IPS-NIHi7 (cell line): ENCODE results near the gene CDX1.

Experiments
- DNase-seq: peaks from one replicate; pipeline ENCODE4 v3.0.0; 2012; ENCODE audit warnings: mixed read lengths; ENCODE audit errors: extremely low spot score

Gene CDX1

GRCh38 chr5:150183436-150183835 lies 16.9 kb downstream of the CDX1 start:
- DNase-seq, result no peak

- DNase-seq, result no peak
Measured at GRCh38 chr5:150184006-150184405, 17.4 kb downstream of the CDX1 start.

- peak; percentile 31 for DNase-seq
Measured at GRCh38 chr5:150184990-150185912, 18.7 kb downstream of the CDX1 start.

DNA sequence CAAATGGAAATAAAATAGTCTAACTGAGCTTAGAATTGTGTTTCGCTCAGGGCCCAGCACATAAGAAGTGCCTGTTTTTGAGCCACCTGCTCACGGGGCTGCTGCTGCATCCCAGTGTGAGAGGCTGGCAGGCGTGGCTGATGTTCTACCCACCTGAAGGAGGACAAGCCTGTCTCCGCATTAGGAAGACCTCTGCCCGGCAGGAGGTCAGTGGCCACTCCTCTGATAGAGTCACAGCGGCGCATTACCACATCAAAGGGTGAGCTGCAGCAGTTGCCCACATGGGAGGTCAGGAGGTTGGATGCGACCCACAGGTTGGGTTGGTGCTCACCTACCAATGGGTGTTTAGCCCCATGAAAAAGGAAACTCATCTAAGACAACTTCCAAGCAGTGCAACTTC lies 19.6 kb downstream of the CDX1 start:
- peak; percentile 52 for DNase-seq

GRCh38 chr5:150186897-150187296 lies 20.3 kb downstream of the CDX1 start:
- DNase-seq, result no peak

GRCh38 chr5:150188146-150188842 lies 21.7 kb downstream of the CDX1 start:
- no peak for DNase-seq

GRCh38 chr5:150189326-150189725 lies 22.7 kb downstream of the CDX1 start:
- no peak for DNase-seq

DNA sequence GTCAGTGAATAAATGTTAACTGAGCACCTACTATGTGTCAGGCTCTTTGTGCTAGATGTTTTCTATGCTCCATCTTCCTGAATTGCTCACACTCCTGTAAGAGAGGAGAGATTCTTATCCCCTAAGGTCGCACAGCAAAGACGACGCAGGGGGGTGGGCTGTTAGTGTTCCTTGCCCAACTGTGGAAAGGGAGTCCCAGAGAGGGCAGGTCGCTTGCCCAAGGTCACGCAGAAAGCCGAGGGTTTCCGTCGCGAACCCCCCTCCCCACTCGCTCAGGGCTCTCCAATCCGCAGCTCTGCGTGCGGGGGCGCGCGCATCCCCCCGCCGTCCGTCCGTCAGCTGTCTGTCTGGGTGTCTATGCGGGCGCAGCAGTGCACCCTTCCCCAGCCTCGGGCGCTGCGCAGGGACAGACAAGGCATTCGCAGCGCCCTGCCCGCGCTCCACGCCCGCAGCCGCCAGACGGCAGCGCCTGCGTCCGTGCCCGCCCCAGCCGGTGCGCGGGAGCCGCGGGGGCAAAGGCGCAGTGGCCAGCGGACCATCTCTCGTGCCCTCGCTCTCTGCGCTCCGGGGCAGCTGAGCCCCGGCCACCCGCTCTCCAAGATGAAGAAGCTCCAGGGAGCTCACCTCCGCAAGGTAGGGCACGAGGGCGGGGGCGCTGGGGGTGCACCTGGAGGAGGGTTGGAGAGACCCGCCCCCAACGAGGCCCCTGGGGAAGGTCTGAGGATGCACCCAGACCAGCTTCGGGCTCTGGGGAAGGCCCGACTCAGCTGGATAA lies 23.3 kb downstream of the CDX1 start, which contains the start of gene SLC6A7:
Gene SLC6A7 (plus strand): TSS at position 335 of the 775 bp plus-strand sequence. CDS start 266 bp downstream, at position 601.
- DNase-seq, result peak; percentile 32

DNA sequence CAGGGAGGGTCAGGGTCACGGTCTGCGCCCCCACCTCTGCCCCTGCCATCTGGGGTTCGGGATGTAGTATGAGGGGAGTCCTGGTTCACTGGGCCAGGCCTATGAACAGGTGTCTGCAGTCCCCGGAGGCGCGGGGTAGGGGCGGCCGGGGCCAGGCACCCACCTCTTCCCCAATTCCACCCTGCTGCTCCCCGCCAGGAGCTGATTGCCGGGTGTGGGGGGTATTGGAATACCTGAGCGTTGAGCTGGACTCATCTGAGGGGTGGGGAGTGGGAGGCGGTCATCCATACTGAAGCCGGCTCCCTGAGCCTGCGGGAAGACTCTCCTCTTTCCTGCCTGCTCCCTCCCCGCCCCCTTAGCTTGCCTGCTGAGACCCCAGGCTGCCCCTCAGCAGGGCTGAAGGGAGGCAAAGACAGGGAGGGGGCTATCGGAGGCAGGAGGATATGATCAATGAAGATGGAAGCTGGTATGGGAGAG lies 24.0 kb downstream of the CDX1 start:
- DNase-seq, result peak; percentile 67

DNA sequence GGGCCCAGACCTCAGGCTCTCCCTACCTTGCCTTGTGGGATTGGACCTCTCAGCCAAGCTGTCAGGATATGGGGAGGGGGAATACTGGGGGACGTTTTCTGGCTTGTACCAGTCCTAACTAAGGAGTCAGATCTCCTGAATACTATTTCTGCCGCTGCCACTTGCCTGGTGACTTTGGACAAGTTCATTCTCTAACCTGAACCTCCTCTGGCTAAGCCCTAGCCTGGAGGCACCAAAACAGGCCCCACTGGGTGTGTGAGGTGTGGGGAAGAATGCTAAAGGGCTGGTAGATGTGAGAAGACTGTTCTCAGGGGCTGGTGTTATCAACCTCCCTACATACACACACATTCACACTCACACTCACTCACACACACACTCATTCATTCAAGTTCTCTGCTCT lies 24.4 kb downstream of the CDX1 start:
- DNase-seq, result no peak

GRCh38 chr5:150192462-150192861 lies 25.9 kb downstream of the CDX1 start:
- DNase-seq, result no peak

DNA sequence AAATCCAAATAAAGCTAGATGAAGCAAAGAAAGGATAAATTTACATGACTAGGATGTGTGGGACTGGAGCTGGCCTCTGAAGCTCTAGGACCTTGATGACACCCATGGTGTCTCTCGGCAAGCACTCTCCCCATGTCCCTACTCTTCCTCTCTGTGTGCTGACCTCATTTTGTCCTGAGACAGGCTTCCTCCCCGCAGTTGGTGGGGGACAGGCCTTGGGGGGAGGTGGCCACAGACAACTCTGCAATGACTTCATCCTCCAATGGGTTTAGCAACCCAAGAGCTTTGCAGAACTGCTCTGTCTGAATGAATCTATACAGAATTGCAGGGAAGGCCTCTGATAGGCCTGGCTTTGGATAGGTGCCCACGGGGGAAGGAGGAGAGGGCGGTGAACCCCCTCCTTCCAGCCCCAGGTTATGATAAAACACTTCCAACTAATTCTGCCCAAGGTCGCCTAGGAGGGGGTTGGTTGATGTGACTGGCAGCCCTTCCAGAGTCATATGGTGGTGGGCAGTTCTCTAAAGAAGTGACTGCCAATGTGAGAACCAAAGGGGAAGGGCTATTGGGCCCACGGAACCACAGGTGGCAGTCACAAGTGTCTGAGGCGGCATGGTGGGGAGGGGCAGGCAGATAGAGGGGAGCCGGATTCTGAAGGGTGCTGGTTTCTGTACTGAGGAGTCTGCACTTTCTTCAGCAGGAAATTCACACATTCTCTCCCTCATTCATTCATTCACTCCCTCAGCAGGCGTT lies 29.3 kb downstream of the CDX1 start:
- DNase-seq, result no peak

DNA sequence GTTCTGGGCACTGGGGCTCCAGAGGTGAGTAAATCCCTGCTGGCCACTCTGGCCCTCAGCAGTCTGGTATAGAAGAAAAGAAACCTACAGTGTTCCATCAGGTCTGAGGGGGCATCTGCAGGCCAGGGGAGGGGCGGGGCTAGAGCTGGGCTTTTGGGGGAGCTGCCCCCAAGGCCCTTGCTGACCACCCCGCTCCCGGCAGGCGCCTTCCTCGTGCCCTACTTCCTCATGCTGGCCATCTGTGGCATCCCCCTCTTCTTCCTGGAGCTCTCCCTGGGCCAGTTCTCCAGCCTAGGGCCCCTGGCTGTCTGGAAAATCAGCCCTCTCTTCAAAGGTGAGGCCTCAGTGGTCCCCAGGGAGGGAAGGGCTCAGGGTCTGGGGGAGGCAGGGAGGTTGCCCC lies 29.9 kb downstream of the CDX1 start:
- DNase-seq, result no peak

DNA sequence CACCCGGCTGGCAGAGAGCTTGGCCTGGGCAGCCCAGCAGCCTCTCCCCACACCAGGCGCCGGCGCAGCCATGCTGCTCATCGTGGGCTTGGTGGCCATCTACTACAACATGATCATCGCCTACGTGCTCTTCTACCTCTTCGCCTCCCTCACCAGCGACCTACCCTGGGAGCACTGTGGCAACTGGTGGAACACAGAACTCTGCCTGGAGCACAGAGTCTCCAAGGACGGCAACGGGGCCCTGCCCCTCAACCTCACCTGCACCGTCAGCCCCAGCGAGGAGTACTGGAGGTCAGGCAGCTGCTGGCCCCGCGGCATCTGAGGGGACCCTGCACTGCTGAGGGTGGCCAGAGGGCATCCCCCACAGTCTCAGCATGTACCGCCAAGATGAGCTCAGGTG lies 30.4 kb downstream of the CDX1 start:
- no peak for DNase-seq

GRCh38 chr5:150197476-150197875 lies 30.9 kb downstream of the CDX1 start:
- no peak for DNase-seq

DNA sequence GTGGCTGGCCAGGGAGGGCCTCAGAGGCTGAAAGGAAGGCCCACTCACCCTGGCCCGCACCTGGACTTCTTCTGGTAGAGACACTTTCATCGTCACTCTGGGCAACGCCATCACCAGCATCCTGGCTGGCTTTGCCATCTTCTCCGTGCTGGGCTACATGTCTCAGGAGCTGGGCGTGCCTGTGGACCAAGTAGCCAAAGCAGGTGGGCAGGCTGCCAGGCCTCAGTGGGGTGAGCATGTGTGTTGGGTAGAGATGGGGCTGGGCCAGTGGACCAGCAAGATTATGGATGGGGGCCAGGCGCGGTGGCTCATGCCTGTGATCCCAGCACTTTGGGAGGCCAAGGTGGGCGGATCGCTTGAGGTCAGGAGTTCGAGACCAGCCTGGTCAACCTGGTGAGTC lies 35.9 kb downstream of the CDX1 start:
- no peak for DNase-seq

- DNase-seq, result no peak
Measured at GRCh38 chr5:150203832-150204589, 37.4 kb downstream of the CDX1 start.

DNA sequence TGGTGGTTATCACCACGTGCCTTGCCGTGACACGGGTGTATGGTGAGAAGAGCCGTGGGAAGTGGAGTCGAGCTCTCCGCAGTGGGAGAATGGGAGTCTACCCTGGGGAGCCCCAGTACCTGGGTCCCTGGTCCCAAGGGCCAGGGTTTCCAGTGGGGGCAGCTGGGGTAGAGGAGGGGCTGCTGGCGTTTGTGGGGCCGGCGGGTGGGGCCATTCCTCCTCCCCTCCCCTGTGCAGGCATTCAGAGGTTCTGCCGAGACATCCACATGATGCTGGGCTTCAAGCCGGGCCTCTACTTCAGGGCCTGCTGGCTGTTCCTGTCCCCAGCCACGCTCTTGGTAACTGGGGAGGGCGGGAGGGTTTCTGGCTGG lies 38.0 kb downstream of the CDX1 start:
- DNase-seq, result no peak

DNA sequence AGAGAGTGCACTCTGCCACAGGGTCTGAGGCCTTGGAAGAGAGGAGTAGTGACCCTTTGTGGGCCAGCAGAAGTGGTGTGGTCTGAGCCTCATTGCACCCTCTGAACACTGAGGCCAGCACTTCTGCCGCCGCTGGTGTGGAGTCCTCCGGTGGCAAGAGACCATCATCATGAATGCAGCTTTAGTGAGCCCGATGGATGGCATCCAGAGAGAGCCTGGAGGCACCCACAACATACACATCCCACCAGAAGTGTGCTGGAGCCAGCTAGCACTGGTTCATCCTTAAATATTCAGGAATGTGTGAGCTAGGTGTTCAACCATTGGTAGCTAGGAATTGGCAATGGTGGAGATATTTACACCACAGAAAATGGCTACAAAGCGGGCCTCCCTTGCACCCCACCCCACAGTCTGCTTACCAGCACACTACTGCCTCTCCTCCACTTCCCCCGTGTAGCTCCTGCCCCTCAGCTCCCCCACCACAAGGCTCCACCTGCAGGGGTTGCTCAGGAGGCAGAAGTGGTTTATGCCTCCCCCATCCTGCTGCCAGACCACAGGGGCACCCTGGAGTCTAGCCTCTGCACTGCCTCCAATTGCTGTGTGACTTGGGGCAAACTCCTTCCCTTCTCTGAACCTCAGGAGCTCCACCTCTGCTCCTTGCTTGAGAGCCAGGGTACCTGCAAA lies 39.7 kb downstream of the CDX1 start:
- no peak for DNase-seq

GRCh38 chr5:150206779-150207115 lies 40.2 kb downstream of the CDX1 start:
- DNase-seq, result no peak
